GM19372 (cell line): Measurements from ENCODE around the gene S100A5.
"Not testable (repeated sequence)": the region's sequence is repeated elsewhere in the genome, so short reads cannot be mapped to it uniquely, and the experiment has no call there.

Experiments used
- ATAC-seq: cut with Tn5 transposase; IDR thresholded peaks from one replicate; pipeline ENCODE4 v1.9.1; 2021; ENCODE audit warnings: mild to moderate bottlenecking, low read depth, moderate library complexity; ENCODE audit not compliant: unreplicated experiment

The S100A5 gene

GRCh38 chr1:153567621-153568366 is 27.1 kb upstream of the S100A5 start:
- no peak for ATAC-seq

- no peak for ATAC-seq
Measured at GRCh38 chr1:153566414-153567371, 26.0 kb upstream of the S100A5 start.

GRCh38 chr1:153565529-153566374 is 25.0 kb upstream of the S100A5 start, which contains the start of gene S100A2:
Gene S100A2 (minus strand): TSS chr1:153565844. CDS start chr1:153563877, 1,967 bp downstream.
- no peak for ATAC-seq

- no peak for ATAC-seq
Measured at GRCh38 chr1:153563991-153564390, 23.3 kb upstream of the S100A5 start.

- no peak for ATAC-seq
Measured at GRCh38 chr1:153563483-153563901, 22.8 kb upstream of the S100A5 start.

GRCh38 chr1:153562021-153562420 is 21.3 kb upstream of the S100A5 start:
- ATAC-seq: not testable (repeated sequence)

- no peak for ATAC-seq
Measured at GRCh38 chr1:153561466-153561985, 20.8 kb upstream of the S100A5 start.

GRCh38 chr1:153560771-153561465 is 20.2 kb upstream of the S100A5 start:
- ATAC-seq: no peak

GRCh38 chr1:153560241-153560640 is 19.5 kb upstream of the S100A5 start:
- ATAC-seq: no peak

GRCh38 chr1:153557877-153558276 is 17.1 kb upstream of the S100A5 start:
- ATAC-seq: no peak

GRCh38 chr1:153556348-153556747 is 15.6 kb upstream of the S100A5 start:
- ATAC-seq: no peak

- no peak for ATAC-seq
Measured at GRCh38 chr1:153553830-153554541, 13.3 kb upstream of the S100A5 start.

- no peak for ATAC-seq
Measured at GRCh38 chr1:153553096-153553495, 12.4 kb upstream of the S100A5 start.

- ATAC-seq: no peak
Measured at GRCh38 chr1:153552335-153552734, 11.6 kb upstream of the S100A5 start.

GRCh38 chr1:153550827-153551500 is 10.2 kb upstream of the S100A5 start:
- no peak for ATAC-seq

GRCh38 chr1:153550398-153550758 is 9.6 kb upstream of the S100A5 start:
- ATAC-seq: no peak

- no peak for ATAC-seq
Measured at GRCh38 chr1:153549741-153550397, 9.1 kb upstream of the S100A5 start.
